SU-DHL-6 (cell line): ENCODE measurements around the gene KIF3A.

Experiments
- H2AFZ ChIP-seq: fragments of 200-600 bp; sonication (generic); 2 replicates; pipeline ENCODE4 v1.6.1; 2014; ENCODE audit warnings: low read depth, mild to moderate bottlenecking, moderate library complexity, mixed read lengths, antibody characterized with exemption, low read length; ENCODE audit not compliant: severe bottlenecking
- H3F3A ChIP-seq: fragments of 200-600 bp; shearing (Covaris generic); 2 replicates; pipeline ENCODE4 v1.6.0; 2016; ENCODE audit warnings: antibody characterized with exemption, mild to moderate bottlenecking; ENCODE audit not compliant: insufficient read depth
- H3K27ac ChIP-seq: fragments of 200-600 bp; sonication (generic); 2 replicates; pipeline ENCODE4 v1.5.1; 2016; ENCODE audit warnings: low read depth, mild to moderate bottlenecking, low read length, moderate library complexity, mixed read lengths
- H3K27me3 ChIP-seq: fragments of 200-600 bp; sonication (generic), shearing (Covaris generic); 2 replicates; pipeline ENCODE4 v1.6.0; 2014; ENCODE audit warnings: mild to moderate bottlenecking, low read length
- H3K36me3 ChIP-seq: fragments of 200-600 bp; sonication (generic); 2 replicates; pipeline ENCODE4 v1.6.1; 2014; ENCODE audit warnings: mild to moderate bottlenecking, low read length, mixed read lengths
- H3K4me2 ChIP-seq: fragments of 300-600, 200-600 bp; shearing (Covaris generic), sonication (generic); 2 replicates; pipeline ENCODE4 v1.6.0; 2014; ENCODE audit warnings: low read length, low read depth, mild to moderate bottlenecking; ENCODE audit not compliant: poor library complexity, severe bottlenecking
- H3K4me3 ChIP-seq: fragments of 200-600 bp; sonication (generic); 2 replicates; pipeline ENCODE4 v1.5.1; 2014; ENCODE audit warnings: antibody characterized with exemption, low read length, mild to moderate bottlenecking, mixed read lengths; ENCODE audit not compliant: insufficient read depth, poor library complexity, severe bottlenecking
- H3K79me2 ChIP-seq: fragments of 200-600 bp; sonication (generic); 2 replicates; pipeline ENCODE4 v1.6.1; 2014; ENCODE audit warnings: mild to moderate bottlenecking, low read length, moderate library complexity; ENCODE audit not compliant: insufficient read depth
- H3K9ac ChIP-seq: fragments of 200-600 bp; sonication (generic); 2 replicates; pipeline ENCODE4 v1.7.0; 2014; ENCODE audit warnings: mild to moderate bottlenecking, low read length
- H3K9me2 ChIP-seq: fragments of 200-600 bp; sonication (generic); replicated peaks from 2 replicates; pipeline ENCODE4 v1.6.1; 2014; ENCODE audit warnings: low read length; ENCODE audit not compliant: insufficient read depth
- H3K9me3 ChIP-seq: fragments of 200-600 bp; sonication (generic); 2 replicates; pipeline ENCODE4 v1.6.1; 2014; ENCODE audit warnings: low read length, mixed read lengths; ENCODE audit not compliant: insufficient read depth
- H4K20me1 ChIP-seq: fragments of 200-600 bp; sonication (generic); 2 replicates; pipeline ENCODE4 v1.6.1; 2014; ENCODE audit warnings: low read depth, mild to moderate bottlenecking, antibody characterized with exemption, low read length, moderate library complexity, mixed read lengths
- EZH2phosphoT487 ChIP-seq: fragments of 200-600 bp; sonication (generic), shearing (Covaris generic); conservative IDR thresholded peaks from 2 replicates; pipeline ENCODE4 v1.6.1; 2018; ENCODE audit warnings: mild to moderate bottlenecking, antibody characterized with exemption, low read length, moderate library complexity, mixed read lengths
- TF ChIP-seq, protein P1 (sequence below): fragments of 200-600 bp; sonication (generic); IDR thresholded peaks from one replicate; pipeline ENCODE4 v1.5.1; 2017; ENCODE audit warnings: antibody characterized with exemption, mild to moderate bottlenecking, low read length, moderate library complexity; ENCODE audit not compliant: insufficient read depth, poor library complexity, severe bottlenecking

KIF3A gene

DNA sequence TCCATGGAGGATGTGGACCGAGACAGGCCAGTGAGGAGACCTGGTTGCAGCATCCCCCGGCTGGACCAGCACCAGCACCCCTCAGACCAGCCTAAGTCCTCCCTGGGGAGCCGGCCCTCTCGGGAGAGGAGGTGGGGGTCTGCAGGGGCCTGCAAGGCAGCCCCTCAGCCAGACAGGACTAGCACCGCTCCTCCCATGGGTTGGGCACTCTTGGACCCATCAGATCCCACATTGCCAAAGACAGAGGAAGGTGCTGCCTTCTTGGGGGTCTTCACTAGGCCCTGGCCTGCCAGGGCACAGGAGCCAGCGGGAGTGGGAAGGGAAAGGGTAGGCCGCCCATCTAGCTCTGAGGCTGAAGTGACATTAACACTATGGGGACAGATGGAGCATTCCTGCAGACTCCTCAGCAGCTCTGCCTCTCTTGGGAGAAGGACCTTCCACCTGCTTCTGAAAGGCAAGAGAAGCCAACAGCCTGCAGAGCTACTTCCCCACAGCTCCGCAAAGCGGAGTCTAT lies 72.6 kb downstream of the KIF3A start:
- no peaks in the 10 kb centered on the region for H3K36me3 ChIP-seq
- TF ChIP-seq EZH2phosphoT487 = no peak
- TF ChIP-seq, protein P1, sequence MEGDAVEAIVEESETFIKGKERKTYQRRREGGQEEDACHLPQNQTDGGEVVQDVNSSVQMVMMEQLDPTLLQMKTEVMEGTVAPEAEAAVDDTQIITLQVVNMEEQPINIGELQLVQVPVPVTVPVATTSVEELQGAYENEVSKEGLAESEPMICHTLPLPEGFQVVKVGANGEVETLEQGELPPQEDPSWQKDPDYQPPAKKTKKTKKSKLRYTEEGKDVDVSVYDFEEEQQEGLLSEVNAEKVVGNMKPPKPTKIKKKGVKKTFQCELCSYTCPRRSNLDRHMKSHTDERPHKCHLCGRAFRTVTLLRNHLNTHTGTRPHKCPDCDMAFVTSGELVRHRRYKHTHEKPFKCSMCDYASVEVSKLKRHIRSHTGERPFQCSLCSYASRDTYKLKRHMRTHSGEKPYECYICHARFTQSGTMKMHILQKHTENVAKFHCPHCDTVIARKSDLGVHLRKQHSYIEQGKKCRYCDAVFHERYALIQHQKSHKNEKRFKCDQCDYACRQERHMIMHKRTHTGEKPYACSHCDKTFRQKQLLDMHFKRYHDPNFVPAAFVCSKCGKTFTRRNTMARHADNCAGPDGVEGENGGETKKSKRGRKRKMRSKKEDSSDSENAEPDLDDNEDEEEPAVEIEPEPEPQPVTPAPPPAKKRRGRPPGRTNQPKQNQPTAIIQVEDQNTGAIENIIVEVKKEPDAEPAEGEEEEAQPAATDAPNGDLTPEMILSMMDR = no peak
- H3K4me2 ChIP-seq = no peak overlapping the region
- H3K27ac ChIP-seq = no peak overlapping the region
- H3K9me2 ChIP-seq = no peaks in the 10 kb centered on the region
- no peaks in the 10 kb centered on the region for H3K79me2 ChIP-seq
- H3K27me3 ChIP-seq = no peaks in the 10 kb centered on the region
- H3K9me3 ChIP-seq = no peaks in the 10 kb centered on the region
- no peak overlapping the region for H2AFZ ChIP-seq
- H3K4me3 ChIP-seq = no peak overlapping the region
- H4K20me1 ChIP-seq = no peaks in the 10 kb centered on the region
- no peak overlapping the region for H3K9ac ChIP-seq
- H3F3A ChIP-seq = no peaks in the 10 kb centered on the region

DNA sequence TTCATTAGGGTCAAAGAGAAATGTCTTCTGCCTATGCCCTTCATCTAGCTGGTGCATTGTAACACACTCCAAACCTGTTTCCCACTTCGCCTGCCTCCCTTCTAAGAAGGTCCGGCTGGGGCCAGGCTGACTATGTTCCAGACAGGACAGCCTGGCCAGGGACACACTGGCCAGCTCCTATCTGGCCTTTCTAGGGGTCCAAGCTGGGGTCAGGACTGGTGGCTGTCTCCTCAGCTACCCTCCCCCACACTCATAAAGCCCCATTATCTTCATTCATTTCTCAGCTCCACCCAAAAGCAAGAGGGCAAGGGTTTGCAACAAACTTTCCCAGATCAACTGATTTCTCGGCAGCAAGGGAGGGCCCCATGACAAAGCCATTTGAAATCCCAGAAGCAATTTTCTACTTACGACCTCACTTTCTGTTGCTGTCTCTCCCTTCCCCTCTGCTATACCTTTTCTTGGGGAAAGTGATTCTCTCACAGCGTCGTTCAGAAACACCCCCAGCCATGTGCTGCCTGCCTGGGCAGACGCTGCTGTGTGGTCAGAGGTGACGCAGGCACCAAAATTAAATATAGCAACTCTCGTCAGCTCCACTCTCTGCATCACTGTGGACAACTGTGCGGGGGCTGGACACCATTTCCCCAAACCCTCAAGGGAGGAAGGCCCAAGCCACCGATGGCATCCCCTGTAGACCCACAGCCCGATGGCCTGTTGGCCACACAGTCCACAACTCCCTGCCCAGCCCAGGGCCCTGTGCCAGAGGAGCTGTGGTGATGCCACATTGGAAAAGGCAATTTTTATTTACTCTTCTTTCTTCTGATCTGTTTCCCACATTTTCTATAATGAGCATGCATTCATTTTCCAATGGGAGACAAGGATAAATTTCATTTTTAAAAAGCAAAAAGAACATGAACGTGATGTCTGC lies 73.3 kb downstream of the KIF3A start:
- no peak overlapping the region for H3K4me3 ChIP-seq

DNA sequence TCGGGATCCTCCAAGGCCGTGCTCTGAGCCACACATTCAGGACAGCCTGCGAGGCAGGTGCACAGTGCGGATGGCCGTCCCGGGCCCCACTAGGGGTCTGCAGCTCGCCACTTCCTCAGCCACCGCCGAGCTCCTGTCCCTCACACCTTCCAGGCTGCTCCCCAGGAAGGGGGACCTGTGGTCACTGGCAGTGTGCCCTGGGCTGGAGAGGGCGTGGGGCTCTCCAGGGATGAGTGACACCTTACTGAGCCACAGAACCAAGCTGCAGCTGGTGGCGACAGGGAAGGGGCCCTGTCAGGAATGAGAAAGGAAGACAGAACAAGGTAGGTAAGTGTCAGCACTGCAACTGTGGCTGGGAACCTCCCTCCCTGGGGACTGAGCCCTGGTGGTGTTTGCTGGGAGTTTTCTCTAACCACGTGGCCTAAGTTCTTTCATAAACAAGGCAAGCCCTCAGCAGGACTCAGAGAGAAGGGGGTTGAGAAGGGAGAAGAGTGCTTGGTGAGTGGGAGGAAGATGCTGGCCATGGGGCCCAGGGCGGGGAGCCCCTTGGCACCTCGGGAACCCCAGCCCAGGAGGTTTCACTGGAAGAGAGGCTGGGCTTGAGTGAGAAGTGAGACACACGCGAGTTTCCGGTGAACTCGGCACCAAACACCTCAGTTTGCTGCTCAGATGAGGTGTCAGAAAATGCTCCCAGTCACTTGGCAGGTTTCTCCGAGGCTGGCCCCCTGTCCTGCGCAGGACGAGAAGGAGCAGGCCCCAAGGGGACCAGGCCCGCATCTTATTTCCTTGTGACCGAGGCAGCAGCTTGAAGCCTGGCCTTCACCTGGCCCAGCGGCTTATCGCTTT lies 74.2 kb downstream of the KIF3A start:
- Histone ChIP-seq H3K9me3 (no peaks in the 10 kb centered on the region), H2AFZ (no peak overlapping the region), H3K27ac (no peak overlapping the region), H3K27me3 (no peaks in the 10 kb centered on the region), H3K36me3 (no peaks in the 10 kb centered on the region), H3K79me2 (no peaks in the 10 kb centered on the region), H3K4me3 (no peak overlapping the region), H3K4me2 (no peak overlapping the region), H3K9me2 (no peaks in the 10 kb centered on the region), H3K9ac (no peak overlapping the region), H4K20me1 (no peaks in the 10 kb centered on the region), H3F3A (no peaks in the 10 kb centered on the region)
- TF ChIP-seq, protein P1 = no peak
- no peak for TF ChIP-seq EZH2phosphoT487

More for the DNA sequence above, 73.3 kb downstream of the KIF3A start:
- Histone ChIP-seq H3K9me2 (no peaks in the 10 kb centered on the region), H3K9me3 (no peaks in the 10 kb centered on the region), H4K20me1 (no peaks in the 10 kb centered on the region), H3K79me2 (no peaks in the 10 kb centered on the region), H3K27ac (no peak overlapping the region), H3K27me3 (no peaks in the 10 kb centered on the region), H3K4me2 (no peak overlapping the region), H2AFZ (no peak overlapping the region), H3K9ac (no peak overlapping the region), H3F3A (no peaks in the 10 kb centered on the region), H3K36me3 (no peaks in the 10 kb centered on the region)
- TF ChIP-seq, protein P1 = no peak
- no peak for TF ChIP-seq EZH2phosphoT487
